ENCODE measurements around the gene N4BP3.
"Not testable (repeated sequence)": the region's sequence is repeated elsewhere in the genome, so short reads cannot be mapped to it uniquely, and the experiment has no call there.

Gene N4BP3

GRCh38 chr5:178130234-178130575 is 16.9 kb downstream of the N4BP3 start:
- peak overlapping the region; percentile 51 for H3K4me3 ChIP-seq (ENCODE audit: low read length)
- H2AK5ac ChIP-seq (ENCODE audit: low read length); H2BK5ac ChIP-seq (ENCODE audit: low read length); H3K79me2 ChIP-seq (ENCODE audit: control insufficient read depth, insufficient read depth, low read length); H3K23ac ChIP-seq (ENCODE audit: low read length); H3K36me3 ChIP-seq (ENCODE audit: control insufficient read depth, insufficient read depth, low read length); H2BK15ac ChIP-seq (replicated peaks; ENCODE audit: low read depth); DNase-seq; H3K4me1 ChIP-seq (ENCODE audit: control insufficient read depth, low read depth, low read length); H3K79me1 ChIP-seq (ENCODE audit: low read length); H3K27me3 ChIP-seq (ENCODE audit: insufficient read depth, low read length, poor library complexity); H2BK120ac ChIP-seq (ENCODE audit: low read depth, low read length); H4K5ac ChIP-seq (ENCODE audit: low read length): not testable (repeated sequence)
- H3K56ac ChIP-seq (ENCODE audit: low read length) = peak overlapping the region; percentile 95
- no CpG with 5 or more reads among the region's 11 CpGs for WGBS (ENCODE audit: extremely low coverage, insufficient coverage, low lambda C conversion rate)
- peak overlapping the region; percentile 62 for H3K4me2 ChIP-seq (ENCODE audit: low read length)
- H4K8ac ChIP-seq (ENCODE audit: low read depth, low read length) = peak overlapping the region; percentile 17
- peak overlapping the region; percentile 93 for H3K27ac ChIP-seq (ENCODE audit: low read depth, low read length)
- peak overlapping the region; percentile 95 for H3K9ac ChIP-seq (ENCODE audit: low read length)
- H3K4ac ChIP-seq (ENCODE audit: low read depth, low read length) = peak overlapping the region; percentile 49
- H3K18ac ChIP-seq (ENCODE audit: low read length) = peak overlapping the region; percentile 53

- Histone ChIP-seq H3K36me3 (ENCODE audit: control insufficient read depth, insufficient read depth, low read length) (no peaks in the 10 kb centered on the region), H3K4me2 (ENCODE audit: low read length) (peak within 1 kb of the TSS; percentile 62), H3K23ac (ENCODE audit: low read length) (no peak within 1 kb of the TSS), H3K4me1 (ENCODE audit: control insufficient read depth, low read depth, low read length) (peaks cover 3% of the 10 kb centered on the region), H3K9ac (ENCODE audit: low read length) (peak within 1 kb of the TSS; percentile 95), H3K4ac (ENCODE audit: low read depth, low read length) (peak within 1 kb of the TSS; percentile 88), H2AK5ac (ENCODE audit: low read length) (no peak within 1 kb of the TSS), H3K4me3 (ENCODE audit: low read length) (peak within 1 kb of the TSS; percentile 76), H3K18ac (ENCODE audit: low read length) (peak within 1 kb of the TSS; percentile 95), H3K27me3 (ENCODE audit: insufficient read depth, low read length, poor library complexity) (no peaks in the 10 kb centered on the region), H4K8ac (ENCODE audit: low read depth, low read length) (peak within 1 kb of the TSS; percentile 91), H3K79me1 (ENCODE audit: low read length) (peaks cover 3% of the 10 kb centered on the region), H2BK5ac (ENCODE audit: low read length) (no peak within 1 kb of the TSS), H3K56ac (ENCODE audit: low read length) (peak within 1 kb of the TSS; percentile 95), H4K5ac (ENCODE audit: low read length) (no peak within 1 kb of the TSS), H2BK120ac (ENCODE audit: low read depth, low read length) (no peak within 1 kb of the TSS), H3K79me2 (ENCODE audit: control insufficient read depth, insufficient read depth, low read length) (peaks cover 8% of the 10 kb centered on the region), H2BK15ac (replicated peaks; ENCODE audit: low read depth) (no peak within 1 kb of the TSS), H3K27ac (ENCODE audit: low read depth, low read length) (peak within 1 kb of the TSS; percentile 93)
- peak; percentile 87 for DNase-seq
- WGBS (ENCODE audit: extremely low coverage, insufficient coverage, low lambda C conversion rate) = no CpG with 5 or more reads among the region's 102 CpGs
These were observed 17.5 kb downstream of the N4BP3 start, which contains the start of gene RMND5B for GRCh38 chr5:178130576-178131445. TSS of gene RMND5B (plus strand) at chr5:178131014. CDS start at chr5:178138120, 7,106 bp downstream.

GRCh38 chr5:178131446-178131996 is 18.2 kb downstream of the N4BP3 start:
- no peak overlapping the region for H2BK5ac ChIP-seq (ENCODE audit: low read length)
- H3K9ac ChIP-seq (ENCODE audit: low read length) = peak overlapping the region; percentile 67
- H3K36me3 ChIP-seq (ENCODE audit: control insufficient read depth, insufficient read depth, low read length) = no peaks in the 10 kb centered on the region
- no peak for DNase-seq
- no peaks in the 10 kb centered on the region for H3K27me3 ChIP-seq (ENCODE audit: insufficient read depth, low read length, poor library complexity)
- no peak overlapping the region for H3K23ac ChIP-seq (ENCODE audit: low read length)
- peaks cover 3% of the 10 kb centered on the region for H3K79me1 ChIP-seq (ENCODE audit: low read length)
- H3K4ac ChIP-seq (ENCODE audit: low read depth, low read length) = no peak overlapping the region
- no CpG with 5 or more reads among the region's 10 CpGs for WGBS (ENCODE audit: extremely low coverage, insufficient coverage, low lambda C conversion rate)
- no peak overlapping the region for H4K5ac ChIP-seq (ENCODE audit: low read length)
- H2AK5ac ChIP-seq (ENCODE audit: low read length) = no peak overlapping the region
- H2BK120ac ChIP-seq (ENCODE audit: low read depth, low read length) = no peak overlapping the region
- H3K4me2 ChIP-seq (ENCODE audit: low read length) = peak overlapping the region; percentile 25
- no peak overlapping the region for H4K8ac ChIP-seq (ENCODE audit: low read depth, low read length)
- H3K27ac ChIP-seq (ENCODE audit: low read depth, low read length) = no peak overlapping the region
- no peak overlapping the region for H3K18ac ChIP-seq (ENCODE audit: low read length)
- H2BK15ac ChIP-seq (replicated peaks; ENCODE audit: low read depth) = no peak overlapping the region
- H3K79me2 ChIP-seq (ENCODE audit: control insufficient read depth, insufficient read depth, low read length) = peaks cover 10% of the 10 kb centered on the region
- peak overlapping the region; percentile 95 for H3K56ac ChIP-seq (ENCODE audit: low read length)
- peak overlapping the region; percentile 76 for H3K4me3 ChIP-seq (ENCODE audit: low read length)
- peaks cover 3% of the 10 kb centered on the region for H3K4me1 ChIP-seq (ENCODE audit: control insufficient read depth, low read depth, low read length)

GRCh38 chr5:178136990-178137389 is 23.7 kb downstream of the N4BP3 start:
- Histone ChIP-seq H3K23ac (ENCODE audit: low read length) (no peak overlapping the region), H4K8ac (ENCODE audit: low read depth, low read length) (no peak overlapping the region), H3K79me2 (ENCODE audit: control insufficient read depth, insufficient read depth, low read length) (peaks cover 5% of the 10 kb centered on the region), H2BK5ac (ENCODE audit: low read length) (no peak overlapping the region), H3K27ac (ENCODE audit: low read depth, low read length) (no peak overlapping the region), H3K27me3 (ENCODE audit: insufficient read depth, low read length, poor library complexity) (no peaks in the 10 kb centered on the region), H2BK120ac (ENCODE audit: low read depth, low read length) (no peak overlapping the region), H3K18ac (ENCODE audit: low read length) (no peak overlapping the region), H3K79me1 (ENCODE audit: low read length) (no peaks in the 10 kb centered on the region), H3K4ac (ENCODE audit: low read depth, low read length) (no peak overlapping the region), H3K4me1 (ENCODE audit: control insufficient read depth, low read depth, low read length) (no peaks in the 10 kb centered on the region), H3K4me3 (ENCODE audit: low read length) (no peak overlapping the region), H3K56ac (ENCODE audit: low read length) (no peak overlapping the region), H4K5ac (ENCODE audit: low read length) (no peak overlapping the region), H3K4me2 (ENCODE audit: low read length) (no peak overlapping the region), H3K36me3 (ENCODE audit: control insufficient read depth, insufficient read depth, low read length) (no peaks in the 10 kb centered on the region), H3K9ac (ENCODE audit: low read length) (no peak overlapping the region), H2AK5ac (ENCODE audit: low read length) (no peak overlapping the region), H2BK15ac (replicated peaks; ENCODE audit: low read depth) (no peak overlapping the region)
- no CpG with 5 or more reads among the region's 10 CpGs for WGBS (ENCODE audit: extremely low coverage, insufficient coverage, low lambda C conversion rate)
- DNase-seq = no peak

GRCh38 chr5:178137991-178138390 is 24.7 kb downstream of the N4BP3 start:
- Histone ChIP-seq H2BK120ac (ENCODE audit: low read depth, low read length) (no peak overlapping the region), H3K9ac (ENCODE audit: low read length) (no peak overlapping the region), H3K4me3 (ENCODE audit: low read length) (no peak overlapping the region), H3K4me1 (ENCODE audit: control insufficient read depth, low read depth, low read length) (no peaks in the 10 kb centered on the region), H2BK5ac (ENCODE audit: low read length) (no peak overlapping the region), H3K56ac (ENCODE audit: low read length) (no peak overlapping the region), H3K36me3 (ENCODE audit: control insufficient read depth, insufficient read depth, low read length) (no peaks in the 10 kb centered on the region), H3K79me1 (ENCODE audit: low read length) (no peaks in the 10 kb centered on the region), H3K4me2 (ENCODE audit: low read length) (no peak overlapping the region), H3K4ac (ENCODE audit: low read depth, low read length) (no peak overlapping the region), H2BK15ac (replicated peaks; ENCODE audit: low read depth) (no peak overlapping the region), H4K8ac (ENCODE audit: low read depth, low read length) (no peak overlapping the region), H3K79me2 (ENCODE audit: control insufficient read depth, insufficient read depth, low read length) (peaks cover 5% of the 10 kb centered on the region), H2AK5ac (ENCODE audit: low read length) (no peak overlapping the region), H3K27me3 (ENCODE audit: insufficient read depth, low read length, poor library complexity) (no peaks in the 10 kb centered on the region), H4K5ac (ENCODE audit: low read length) (no peak overlapping the region), H3K23ac (ENCODE audit: low read length) (no peak overlapping the region), H3K18ac (ENCODE audit: low read length) (no peak overlapping the region), H3K27ac (ENCODE audit: low read depth, low read length) (no peak overlapping the region)
- DNase-seq = no peak
- WGBS (ENCODE audit: extremely low coverage, insufficient coverage, low lambda C conversion rate) = no CpG with 5 or more reads among the region's 12 CpGs

Data from mesendoderm (in vitro differentiated cells).